Cardiac fibroblast (primary cell): Measurements from ENCODE around the gene GPR150.

Experiments used
- DNase-seq, 2 donors: peaks; one replicate each; pipeline versions ENCODE4 v3.0.0 to v3.0.0-alpha.2; 2010; ENCODE audit warnings: low read depth in 2 of 2
- H3K4me3 ChIP-seq, 2 donors: replicated peaks in 1 of 2; 1 replicate in 1 of 2; 2 replicates in 1 of 2; pipeline ENCODE4 v1.5.1; 2011; ENCODE audit warnings: low read depth in 2 of 2, low read length in 2 of 2, mild to moderate bottlenecking in 2 of 2, moderate library complexity in 1 of 2
- CTCF ChIP-seq: IDR thresholded peaks from one replicate; pipeline ENCODE4 v1.5.1; 2011; ENCODE audit warnings: low read depth, mild to moderate bottlenecking, low read length, inconsistent platforms

The GPR150 gene

GRCh38 chr5:95620030-95620869, at the start of gene GPR150:
Gene GPR150 (plus strand): TSS chr5:95620087. CDS start chr5:95620276, 189 bp downstream.
- H3K4me3 ChIP-seq: peak within 1 kb of the TSS; percentile 52 to 58
- DNase-seq: peak; percentile 48 to 52
- no peak for TF ChIP-seq CTCF

DNA sequence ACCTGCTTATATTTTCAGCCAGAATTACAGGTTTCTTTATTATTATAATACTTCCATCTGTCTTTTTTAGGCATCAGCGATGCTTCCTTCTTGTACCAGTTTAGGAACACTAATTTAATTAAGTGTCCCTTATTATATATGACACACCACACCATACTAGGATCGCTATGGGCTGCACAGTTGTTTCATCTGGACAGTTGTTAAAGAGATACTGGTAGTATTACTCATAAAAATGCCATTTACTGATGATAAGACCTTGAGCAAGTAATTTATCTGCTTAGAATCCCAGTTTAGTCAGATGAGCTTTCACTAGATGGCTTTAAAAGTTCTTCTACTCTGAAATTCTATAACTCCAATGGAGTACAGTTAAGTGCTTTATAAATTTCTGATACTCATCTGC, 47.9 kb upstream of the GPR150 start:
- no peak for TF ChIP-seq CTCF
- no peak for DNase-seq
- no peak overlapping the region for H3K4me3 ChIP-seq

DNA sequence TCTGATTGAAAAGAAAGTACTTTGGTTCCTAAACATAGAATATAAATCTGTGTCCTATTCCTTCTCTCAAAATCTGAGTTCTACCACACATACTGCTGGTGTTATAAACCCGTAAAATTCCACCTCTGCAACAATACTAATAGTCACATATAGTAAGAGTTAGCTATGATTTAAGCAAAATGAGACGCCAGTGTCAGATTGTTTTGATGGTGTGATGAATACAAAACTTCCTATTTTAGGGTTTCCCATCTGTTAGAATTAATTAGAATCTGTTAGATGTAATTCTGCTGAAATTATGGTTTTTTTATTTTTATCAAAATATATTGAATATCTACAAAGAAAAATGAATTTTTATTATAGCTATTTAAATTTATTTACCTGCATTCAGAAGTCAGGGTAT, 38.3 kb upstream of the GPR150 start:
- no peak for TF ChIP-seq CTCF
- H3K4me3 ChIP-seq: no peak overlapping the region
- DNase-seq: no peak

GRCh38 chr5:95583992-95584391, 35.9 kb upstream of the GPR150 start:
- no peak overlapping the region for H3K4me3 ChIP-seq
- TF ChIP-seq CTCF: no peak
- DNase-seq: no peak

- peak in 1 of 2 donors; percentile 28 for DNase-seq
- no peak overlapping the region for H3K4me3 ChIP-seq
- no peak for TF ChIP-seq CTCF
Measured at GRCh38 chr5:95590880-95591279, 29.0 kb upstream of the GPR150 start.

DNA sequence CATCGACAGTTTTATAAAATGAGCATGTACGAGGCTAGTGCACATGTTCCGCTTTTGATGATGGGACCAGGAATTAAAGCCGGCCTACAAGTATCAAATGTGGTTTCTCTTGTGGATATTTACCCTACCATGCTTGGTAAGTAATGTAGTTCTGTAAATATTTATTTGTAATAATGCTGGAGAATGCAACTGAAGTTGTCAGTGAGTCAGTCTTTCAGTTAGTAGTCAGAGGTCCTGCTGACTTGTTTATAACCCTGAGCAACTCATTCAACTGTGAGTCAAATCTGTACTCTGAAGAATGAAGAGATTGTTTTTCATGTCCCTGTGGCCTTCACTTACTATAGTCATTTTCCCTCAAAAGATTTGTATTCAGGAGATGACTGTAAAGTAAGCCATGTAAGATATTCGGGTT, 28.4 kb upstream of the GPR150 start:
- no peak for TF ChIP-seq CTCF
- H3K4me3 ChIP-seq: no peak overlapping the region
- DNase-seq: peak; percentile 65 to 94
